NCI-H2107 (cell line): Measurements from ENCODE around the gene ZNF480.
"Not testable (repeated sequence)": the region's sequence is repeated elsewhere in the genome, so short reads cannot be mapped to it uniquely, and the experiment has no call there.

Source experiments
- DNase-seq: peaks from one replicate; lab custom pipeline; 2025; lab: John Stamatoyannopoulos, UW

Gene ZNF480

GRCh38 chr19:52296773-52297600, at the start of gene ZNF480:
Gene ZNF480 (plus strand): TSS chr19:52297169. CDS start chr19:52300413, 3,244 bp downstream.
- peak; percentile 70 for DNase-seq

GRCh38 chr19:52248241-52248640, 48.7 kb upstream of the ZNF480 start:
- DNase-seq: no peak

- no peak for DNase-seq
Measured at GRCh38 chr19:52258426-52258825, 38.5 kb upstream of the ZNF480 start.

- DNase-seq: not testable (repeated sequence)
Measured at GRCh38 chr19:52265556-52265955, 31.4 kb upstream of the ZNF480 start.

GRCh38 chr19:52269338-52270261, 27.4 kb upstream of the ZNF480 start, which contains the start of gene ZNF766:
Gene ZNF766 (plus strand): TSS chr19:52269587. CDS start chr19:52269614, 27 bp downstream.
- DNase-seq: peak; percentile 87

GRCh38 chr19:52270266-52270885, 26.6 kb upstream of the ZNF480 start:
- DNase-seq: no peak

- DNase-seq: no peak
Measured at GRCh38 chr19:52273301-52273700, 23.7 kb upstream of the ZNF480 start.

- DNase-seq: no peak
Measured at GRCh38 chr19:52274191-52274590, 22.8 kb upstream of the ZNF480 start.

GRCh38 chr19:52275988-52276387, 21.0 kb upstream of the ZNF480 start:
- no peak for DNase-seq

GRCh38 chr19:52277471-52277870, 19.5 kb upstream of the ZNF480 start:
- no peak for DNase-seq

GRCh38 chr19:52286256-52286655, 10.7 kb upstream of the ZNF480 start:
- DNase-seq: no peak

- no peak for DNase-seq
Measured at GRCh38 chr19:52291781-52292180, 5.2 kb upstream of the ZNF480 start.

- DNase-seq: not testable (repeated sequence)
Measured at GRCh38 chr19:52292946-52293345, 4.0 kb upstream of the ZNF480 start.

- no peak for DNase-seq
Measured at GRCh38 chr19:52296400-52296772, 583 bp upstream of the ZNF480 start.

- DNase-seq: no peak
Measured at GRCh38 chr19:52297601-52298364, 814 bp downstream of the ZNF480 start.

- DNase-seq: no peak
Measured at GRCh38 chr19:52307275-52307674, 10.3 kb downstream of the ZNF480 start.

- DNase-seq: no peak
Measured at GRCh38 chr19:52322429-52322828, 25.5 kb downstream of the ZNF480 start.

- no peak for DNase-seq
Measured at GRCh38 chr19:52331757-52332156, 34.8 kb downstream of the ZNF480 start.

- no peak for DNase-seq
Measured at GRCh38 chr19:52335768-52336116, 38.8 kb downstream of the ZNF480 start.

GRCh38 chr19:52336117-52336790, 39.3 kb downstream of the ZNF480 start, which contains the start of gene ZNF610:
Gene ZNF610 (plus strand): TSS chr19:52336243. CDS start chr19:52349173, 12,930 bp downstream.
- DNase-seq: peak; percentile 65
